Stimulated activated CD8-positive, alpha-beta memory T cell treated with anti-CD3 and anti-CD28 coated beads, Interleukin-7, amount 100 ng/mL, for 24 hours (primary cell): ENCODE results near the gene RBBP9.
"Not testable (repeated sequence)": the region's sequence is repeated elsewhere in the genome, so short reads cannot be mapped to it uniquely, and the experiment has no call there.

Experiments used
- DNase-seq: peaks from one replicate; pipeline ENCODE4 v3.0.0-alpha.2; 2020; ENCODE audit warnings: low read depth

Gene RBBP9

GRCh38 chr20:18504479-18505060 lies 7.5 kb upstream of the RBBP9 start:
- no peak for DNase-seq

GRCh38 chr20:18501672-18502071 lies 4.6 kb upstream of the RBBP9 start:
- DNase-seq, result not testable (repeated sequence)

- no peak for DNase-seq
Observed at GRCh38 chr20:18497603-18498002, 578 bp upstream of the RBBP9 start.

- DNase-seq, result no peak
Observed at GRCh38 chr20:18496042-18496441, 983 bp downstream of the RBBP9 start.

- no peak for DNase-seq
Observed at GRCh38 chr20:18488301-18488700, 8.7 kb downstream of the RBBP9 start.

GRCh38 chr20:18481596-18481995 lies 15.4 kb downstream of the RBBP9 start:
- no peak for DNase-seq

GRCh38 chr20:18477821-18478220 lies 19.2 kb downstream of the RBBP9 start:
- DNase-seq, result no peak

GRCh38 chr20:18477218-18477617 lies 19.8 kb downstream of the RBBP9 start:
- DNase-seq, result no peak

- DNase-seq, result peak; percentile 82
Observed at GRCh38 chr20:18466894-18467730, 29.9 kb downstream of the RBBP9 start, which contains the start of the genes DZANK1 and POLR3F. DZANK1 (minus strand) TSS chr20:18467030; CDS start chr20:18465358, 1,672 bp downstream. POLR3F (plus strand) TSS chr20:18467390; CDS start chr20:18467507, 117 bp downstream.

GRCh38 chr20:18466574-18466893 lies 30.5 kb downstream of the RBBP9 start:
- DNase-seq, result no peak

- DNase-seq, result no peak
Observed at GRCh38 chr20:18465536-18466200, 31.4 kb downstream of the RBBP9 start.

GRCh38 chr20:18456600-18456999 lies 40.4 kb downstream of the RBBP9 start:
- DNase-seq, result no peak

GRCh38 chr20:18443886-18444285 lies 53.1 kb downstream of the RBBP9 start:
- no peak for DNase-seq

GRCh38 chr20:18440403-18440802 lies 56.6 kb downstream of the RBBP9 start:
- no peak for DNase-seq

GRCh38 chr20:18436847-18437246 lies 60.2 kb downstream of the RBBP9 start:
- DNase-seq, result no peak
